Prostate gland (tissue), 2 donors: ENCODE data around the gene GFI1.

Source experiments
- CTCF ChIP-seq, 4 experiments: fragments of 200-600 bp in 2 of 4; fragments of 450-650 bp in 2 of 4; sonication (generic) in 2 of 4; IDR thresholded peaks; 1 replicate in 3 of 4; 2 replicates in 1 of 4; pipeline ENCODE4 v1.5.1; 2016 to 2019; ENCODE audit warnings: antibody characterized with exemption in 4 of 4, mild to moderate bottlenecking in 2 of 4, moderate library complexity in 2 of 4
- POLR2A ChIP-seq: fragments of 450-650 bp; IDR thresholded peaks from one replicate; pipeline ENCODE4 v1.6.1; 2016; ENCODE audit warnings: antibody characterized with exemption, mild to moderate bottlenecking

GRCh38 chr1:92505015-92505692 lies 18.4 kb upstream of the GFI1 start:
- TF ChIP-seq CTCF (IDR thresholded peaks at IDR 0.05) (no peak), POLR2A (no peak)
